ENCODE data around the gene SMIM29.
"Not testable (repeated sequence)": the region's sequence is repeated elsewhere in the genome, so short reads cannot be mapped to it uniquely, and the experiment has no call there.

Gene SMIM29

GRCh38 chr6:34269132-34269531 is 20.3 kb upstream of the SMIM29 start:
- not testable (repeated sequence) for DNase-seq (ENCODE audit: low read depth, low spot score)

GRCh38 chr6:34267746-34268145 is 18.9 kb upstream of the SMIM29 start:
- DNase-seq (ENCODE audit: low read depth, low spot score) = no peak

- DNase-seq (ENCODE audit: low read depth, low spot score) = not testable (repeated sequence)
Measured at GRCh38 chr6:34263484-34263883, 14.7 kb upstream of the SMIM29 start.

- DNase-seq (ENCODE audit: low read depth, low spot score) = no peak
Measured at GRCh38 chr6:34260576-34261267, 11.9 kb upstream of the SMIM29 start.

- DNase-seq (ENCODE audit: low read depth, low spot score) = no peak
Measured at GRCh38 chr6:34259529-34260069, 10.8 kb upstream of the SMIM29 start.

GRCh38 chr6:34252395-34252794 is 3.6 kb upstream of the SMIM29 start:
- not testable (repeated sequence) for DNase-seq (ENCODE audit: low read depth, low spot score)

GRCh38 chr6:34249469-34250261 is 859 bp upstream of the SMIM29 start:
- DNase-seq (ENCODE audit: low read depth, low spot score) = peak; percentile 2

GRCh38 chr6:34248198-34248726 is 544 bp downstream of the SMIM29 start:
- DNase-seq (ENCODE audit: low read depth, low spot score) = peak; percentile 72

- DNase-seq (ENCODE audit: low read depth, low spot score) = no peak
Measured at GRCh38 chr6:34247481-34248197, 1.2 kb downstream of the SMIM29 start.

GRCh38 chr6:34246563-34247391 is 2.0 kb downstream of the SMIM29 start:
- DNase-seq (ENCODE audit: low read depth, low spot score) = peak; percentile 90

- DNase-seq (ENCODE audit: low read depth, low spot score) = no peak
Measured at GRCh38 chr6:34246249-34246562, 2.6 kb downstream of the SMIM29 start.

- not testable (repeated sequence) for DNase-seq (ENCODE audit: low read depth, low spot score)
Measured at GRCh38 chr6:34245761-34246140, 3.1 kb downstream of the SMIM29 start.

- peak; percentile 4 for DNase-seq (ENCODE audit: low read depth, low spot score)
Measured at GRCh38 chr6:34245032-34245760, 3.6 kb downstream of the SMIM29 start.

- peak; percentile 72 for DNase-seq (ENCODE audit: low read depth, low spot score)
Measured at GRCh38 chr6:34243901-34244884, 4.6 kb downstream of the SMIM29 start.

GRCh38 chr6:34243131-34243771 is 5.6 kb downstream of the SMIM29 start:
- DNase-seq (ENCODE audit: low read depth, low spot score) = peak; percentile 1

- peak; percentile 2 for DNase-seq (ENCODE audit: low read depth, low spot score)
Measured at GRCh38 chr6:34242252-34243130, 6.3 kb downstream of the SMIM29 start.

- DNase-seq (ENCODE audit: low read depth, low spot score) = peak; percentile 3
Measured at GRCh38 chr6:34241351-34242215, 7.2 kb downstream of the SMIM29 start.
